ENCODE results near the gene MYO1H.
A peak's percentile ranks its signal among the peaks of the same experiment; 100 is the strongest.

Gene MYO1H

GRCh38 chr12:109477185-109477962, 129.7 kb downstream of the MYO1H start, which contains the start of the genes KCTD10 and UBE3B (continued):
- TF ChIP-seq ZNF341 (tag by site-specific recombination; IDR thresholded peaks at IDR 0.05; ENCODE audit: low read depth) (no peak; the same call in 1 of the 2 replicates), ZNF76 (tag by site-specific recombination; IDR thresholded peaks at IDR 0.05; ENCODE audit: borderline replicate concordance, low read depth) (peak; percentile 95), ZNF184 (tag by site-specific recombination; IDR thresholded peaks at IDR 0.05) (peak; percentile 51; the same call in 1 of the 2 replicates), ZNF843 (tag by site-specific recombination; IDR thresholded peaks at IDR 0.05) (peak; percentile 83), ZNF561 (tag by site-specific recombination; IDR thresholded peaks at IDR 0.05; ENCODE audit: borderline replicate concordance) (peak; percentile 95), ZFP3 (tag by site-specific recombination; IDR thresholded peaks at IDR 0.05; ENCODE audit: low read depth) (no peak), SCRT1 (tag by site-specific recombination; IDR thresholded peaks at IDR 0.05; ENCODE audit: borderline replicate concordance) (peak; percentile 11; the same call in 1 of the 2 replicates), ZNF747 (tag by site-specific recombination; IDR thresholded peaks at IDR 0.05) (no peak), ZNF768 (tag by site-specific recombination; IDR thresholded peaks at IDR 0.05) (no peak), ZFP69B (tag by site-specific recombination; IDR thresholded peaks at IDR 0.05) (peak; percentile 82), ZNF837 (tag by site-specific recombination; IDR thresholded peaks at IDR 0.05) (no peak), ZNF302 (tag by site-specific recombination; IDR thresholded peaks at IDR 0.05; ENCODE audit: low read depth) (no peak), FEZF1 (tag by site-specific recombination; IDR thresholded peaks at IDR 0.05) (peak; percentile 45; the same call in 1 of the 2 replicates), ZNF214 (tag by site-specific recombination; IDR thresholded peaks at IDR 0.05; ENCODE audit: borderline replicate concordance) (no peak), KLF16 (tag by site-specific recombination; IDR thresholded peaks at IDR 0.05) (peak; percentile 99), ZNF138 (tag by site-specific recombination; IDR thresholded peaks at IDR 0.05; ENCODE audit: borderline replicate concordance) (no peak), ZNF529 (tag by site-specific recombination; IDR thresholded peaks at IDR 0.05; ENCODE audit: insufficient replicate concordance) (no peak), ZNF544 (tag by site-specific recombination; IDR thresholded peaks at IDR 0.05) (no peak), ZNF518A (tag by site-specific recombination; conservative IDR thresholded peaks at IDR 0.05; ENCODE audit: low read depth) (peak; percentile 84), ZNF488 (tag by site-specific recombination; IDR thresholded peaks at IDR 0.05) (peak; percentile 78), ZNF112 (tag by site-specific recombination; IDR thresholded peaks at IDR 0.05) (no peak), ZNF394 (tag by site-specific recombination; IDR thresholded peaks at IDR 0.05; ENCODE audit: borderline replicate concordance) (peak; percentile 85), ZNF221 (tag by site-specific recombination; IDR thresholded peaks at IDR 0.05; ENCODE audit: borderline replicate concordance) (no peak), ZNF148 (tag by site-specific recombination; IDR thresholded peaks at IDR 0.05; ENCODE audit: borderline replicate concordance) (peak; percentile 97), ZNF639 (tag by site-specific recombination; IDR thresholded peaks at IDR 0.05) (peak; percentile 100), MYNN (tag by site-specific recombination; IDR thresholded peaks at IDR 0.05; ENCODE audit: borderline replicate concordance) (peak; percentile 54; the same call in 1 of the 2 replicates), ZNF558 (tag by site-specific recombination; IDR thresholded peaks at IDR 0.05) (peak; percentile 59; the same call in 1 of the 2 replicates), ZNF624 (tag by site-specific recombination; IDR thresholded peaks at IDR 0.05) (no peak), ZNF785 (tag by site-specific recombination; IDR thresholded peaks at IDR 0.05) (peak; percentile 73; the same call in 1 of the 2 replicates), ZNF354C (tag by site-specific recombination; IDR thresholded peaks at IDR 0.05; ENCODE audit: borderline replicate concordance, low read depth) (no peak)
